G401 (cell line): Measurements from ENCODE around the gene SPEF1. TPM values are rescaled to one million over a fixed set of nuclear protein-coding genes. Genes with fewer than 3 reads are reported as not detected.

Experiments
- DNase-seq: peaks from one replicate; pipeline ENCODE4 v3.0.0-alpha.2; 2015; ENCODE audit warnings: low spot score
- in situ Hi-C: cut with HindIII; loops from 2 replicates; pipeline ENCODE4 v1.10.0; 2016; ENCODE audit warnings: low sequenced_read_pairs, mixed read lengths
- total RNA-seq: library from RNA; depleted of rRNA; stranded (reverse); fragments of >200 nt; shearing (Covaris generic); gene quantifications from 2 replicates; pipeline ENCODE4 v1.2.3, GENCODE V29; 2014

The SPEF1 gene
- total RNA-seq, 1 experiment from 2014 or later: 2.4 TPM

GRCh38 chr20:3812259-3812681, 31.0 kb upstream of the SPEF1 start:
- DNase-seq: no peak
- in situ Hi-C loops: no loop called here

GRCh38 chr20:3811467-3812258, 30.4 kb upstream of the SPEF1 start:
- in situ Hi-C loops: no loop called here
- peak; percentile 98 for DNase-seq

- in situ Hi-C loops: no loop called here
- DNase-seq: no peak
These were observed 27.3 kb upstream of the SPEF1 start for GRCh38 chr20:3808544-3808943.

- in situ Hi-C loops: no loop called here
- DNase-seq: no peak
These were observed 23.5 kb upstream of the SPEF1 start for GRCh38 chr20:3804781-3805180.

GRCh38 chr20:3804254-3804751, 23.1 kb upstream of the SPEF1 start:
- in situ Hi-C loops: no loop called here
- no peak for DNase-seq

- in situ Hi-C loops: no loop called here
- DNase-seq: peak; percentile 76
These were observed 22.6 kb upstream of the SPEF1 start for GRCh38 chr20:3803854-3804253.

- in situ Hi-C loops: no loop called here
- DNase-seq: no peak
These were observed 22.0 kb upstream of the SPEF1 start for GRCh38 chr20:3803289-3803688.

GRCh38 chr20:3802524-3803239, 21.4 kb upstream of the SPEF1 start:
- no peak for DNase-seq
- in situ Hi-C loops: no loop called here

GRCh38 chr20:3801846-3802245, 20.6 kb upstream of the SPEF1 start:
- in situ Hi-C loops: no loop called here

GRCh38 chr20:3801299-3801698, 20.1 kb upstream of the SPEF1 start:
- in situ Hi-C loops: no loop called here

More at GRCh38 chr20:3801846-3802245, 20.6 kb upstream of the SPEF1 start:
- no peak for DNase-seq

GRCh38 chr20:3800878-3801260, 19.6 kb upstream of the SPEF1 start:
- no peak for DNase-seq
- in situ Hi-C loops: no loop called here

More at GRCh38 chr20:3801299-3801698, 20.1 kb upstream of the SPEF1 start:
- no peak for DNase-seq

GRCh38 chr20:3800256-3800877, 19.1 kb upstream of the SPEF1 start:
- no peak for DNase-seq
- in situ Hi-C loops: no loop called here

- no peak for DNase-seq
- in situ Hi-C loops: no loop called here
These were observed 17.6 kb upstream of the SPEF1 start for GRCh38 chr20:3798908-3799248.

GRCh38 chr20:3798373-3798768, 17.1 kb upstream of the SPEF1 start:
- DNase-seq: no peak
- in situ Hi-C loops: no loop called here

GRCh38 chr20:3797592-3798372, 16.5 kb upstream of the SPEF1 start:
- no peak for DNase-seq
- in situ Hi-C loops: no loop called here

- in situ Hi-C loops: no loop called here
- DNase-seq: no peak
These were observed 15.9 kb upstream of the SPEF1 start for GRCh38 chr20:3797226-3797545.

- no peak for DNase-seq
- in situ Hi-C loops: no loop called here
These were observed 15.4 kb upstream of the SPEF1 start for GRCh38 chr20:3796477-3797225.

- in situ Hi-C loops: no loop called here
- DNase-seq: peak; percentile 90
These were observed 14.5 kb upstream of the SPEF1 start, which contains the start of gene CDC25B for GRCh38 chr20:3795511-3796468. CDC25B (plus strand) TSS chr20:3796310; CDS start chr20:3796532, 222 bp downstream.
